HK-2 (cell line): Measurements from ENCODE around the gene GALNT10.
A peak's percentile ranks its signal among the peaks of the same experiment; 100 is the strongest.

Source experiments
- DNase-seq: peaks from one replicate; pipeline ENCODE4 v3.0.0-alpha.2; 2018; ENCODE audit not compliant: unreplicated experiment

Gene GALNT10

DNA sequence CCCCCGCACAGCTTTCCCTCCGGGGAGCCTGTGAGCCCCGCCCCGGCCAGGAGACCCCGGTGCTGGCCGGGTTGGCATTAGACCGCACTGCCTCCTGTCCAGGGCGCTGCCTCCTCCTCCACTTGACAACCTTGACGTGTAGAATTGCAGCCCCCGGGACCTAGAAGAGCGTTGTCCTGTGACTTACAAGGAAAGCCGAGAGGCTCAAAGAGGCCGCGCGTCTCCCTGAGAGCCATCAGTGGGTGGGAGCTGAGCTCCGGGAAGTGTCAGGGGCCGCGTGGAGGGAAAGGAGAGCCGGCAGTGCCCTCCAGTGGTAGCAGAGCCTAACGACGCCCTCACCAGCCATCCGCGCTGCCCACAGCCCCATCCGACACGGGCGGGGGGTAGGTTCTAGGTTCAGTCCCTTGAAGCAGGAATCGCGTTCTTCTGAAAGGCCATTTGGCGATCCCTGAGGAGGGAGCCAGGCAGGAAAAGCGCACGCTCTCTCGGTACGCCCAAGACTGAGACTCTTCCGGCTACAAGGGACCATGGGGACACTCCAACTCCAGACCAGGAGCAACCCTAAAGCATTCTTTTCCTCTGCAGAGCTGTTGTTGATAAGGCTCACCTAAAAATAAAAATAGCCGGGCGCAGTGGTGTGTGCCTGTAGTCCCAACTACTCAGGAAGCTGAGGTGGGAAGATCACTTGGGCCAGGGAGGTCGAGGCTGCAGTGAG is 214.7 kb downstream of the GALNT10 start:
- DNase-seq: peak; percentile 71

DNA sequence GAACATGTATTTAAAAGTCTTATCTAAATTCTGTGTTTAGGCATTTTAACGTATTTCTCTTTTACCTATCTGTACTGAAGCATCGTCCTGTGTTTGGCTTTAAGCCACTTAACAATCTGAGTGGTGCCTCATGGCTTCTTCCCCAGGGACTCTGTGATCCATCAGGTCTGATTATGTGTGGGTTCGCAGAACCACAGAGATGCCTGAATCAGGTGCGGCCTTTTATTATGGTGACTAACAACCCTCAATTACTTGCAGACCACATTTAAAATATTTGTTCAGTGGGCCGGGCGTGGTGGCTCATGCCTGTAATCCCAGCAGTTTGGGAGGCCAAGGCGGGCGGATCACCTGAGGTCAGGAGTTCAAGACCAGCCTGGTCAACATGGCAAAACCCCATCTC is 215.7 kb downstream of the GALNT10 start:
- DNase-seq: no peak

DNA sequence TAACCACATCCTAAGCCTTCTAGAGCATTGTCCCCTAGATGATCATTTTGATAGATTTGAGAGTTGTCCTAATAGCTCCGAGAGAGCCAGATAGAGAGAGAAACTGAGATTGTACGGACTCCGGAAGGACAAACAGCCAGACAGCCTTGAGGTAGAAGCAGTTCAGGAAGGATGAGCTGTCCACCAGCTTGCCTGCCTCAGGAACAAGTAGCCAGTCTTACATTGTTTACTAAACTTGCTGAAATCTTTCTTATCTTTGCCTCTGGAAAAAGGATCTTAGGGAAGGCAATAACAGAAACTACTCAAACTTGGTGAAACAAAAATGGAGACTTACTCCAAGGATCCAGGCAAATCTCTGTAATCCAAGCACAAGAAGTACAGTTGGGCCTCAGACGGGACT is 216.3 kb downstream of the GALNT10 start:
- no peak for DNase-seq

DNA sequence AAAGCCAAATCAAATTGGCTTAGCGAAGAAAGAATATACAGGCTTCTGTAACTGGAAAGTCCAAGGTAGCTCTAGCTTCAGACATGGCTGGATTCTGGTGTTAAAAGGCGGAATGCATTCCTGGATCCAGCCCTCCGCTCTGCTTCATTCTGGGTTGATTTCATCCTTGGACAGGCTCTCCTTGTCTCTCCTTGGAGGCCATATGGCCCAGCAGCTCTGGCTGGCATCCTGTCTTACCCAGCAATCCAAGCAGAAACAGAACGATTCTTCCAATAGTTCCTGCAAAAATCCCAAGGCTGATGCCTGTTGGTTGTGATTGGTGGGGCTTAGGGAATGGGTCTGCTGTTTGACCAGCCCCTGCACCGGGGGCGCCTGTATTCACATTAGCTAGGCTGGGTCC is 218.3 kb downstream of the GALNT10 start:
- no peak for DNase-seq

DNA sequence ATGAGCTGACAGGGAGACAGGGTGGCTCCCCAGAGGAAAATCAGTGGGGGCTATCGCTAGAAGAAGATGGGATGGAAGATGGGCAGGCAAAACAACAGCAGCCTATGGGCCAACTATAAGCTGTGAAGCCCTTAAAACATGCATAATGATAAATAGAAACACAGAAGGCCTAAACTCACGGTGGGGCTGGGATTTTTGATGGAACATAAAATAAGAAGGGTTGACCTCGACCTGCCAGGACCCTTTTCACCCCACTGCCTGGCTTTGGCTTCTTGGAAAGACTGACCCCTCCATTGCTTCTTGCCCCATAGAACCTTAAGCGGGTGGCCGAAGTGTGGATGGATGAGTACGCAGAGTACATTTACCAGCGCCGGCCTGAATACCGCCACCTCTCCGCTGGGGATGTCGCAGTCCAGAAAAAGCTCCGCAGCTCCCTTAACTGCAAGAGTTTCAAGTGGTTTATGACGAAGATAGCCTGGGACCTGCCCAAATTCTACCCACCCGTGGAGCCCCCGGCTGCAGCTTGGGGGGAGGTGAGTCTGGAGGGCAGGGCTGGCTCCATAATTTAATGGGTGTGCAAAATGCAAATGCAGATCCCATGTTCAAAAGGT is 218.8 kb downstream of the GALNT10 start:
- no peak for DNase-seq

DNA sequence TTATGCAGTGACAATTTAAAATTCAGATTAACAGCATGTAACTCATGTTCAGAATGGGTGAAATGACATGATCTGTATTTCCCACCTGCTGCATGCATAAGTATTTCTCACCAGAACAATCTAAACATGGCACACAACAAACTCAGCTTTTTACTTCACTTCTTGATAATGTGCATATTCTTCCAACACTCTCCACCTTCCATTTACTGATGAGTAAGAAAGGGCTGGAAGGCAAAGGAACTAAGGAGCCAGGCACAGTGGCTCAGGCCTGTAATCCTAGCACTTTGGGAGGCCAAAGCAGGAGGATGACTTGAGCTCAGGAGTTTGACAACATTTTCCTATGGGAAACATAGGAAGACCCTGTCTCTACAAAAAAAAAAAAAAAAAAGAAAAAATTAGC is 219.5 kb downstream of the GALNT10 start:
- DNase-seq: no peak

DNA sequence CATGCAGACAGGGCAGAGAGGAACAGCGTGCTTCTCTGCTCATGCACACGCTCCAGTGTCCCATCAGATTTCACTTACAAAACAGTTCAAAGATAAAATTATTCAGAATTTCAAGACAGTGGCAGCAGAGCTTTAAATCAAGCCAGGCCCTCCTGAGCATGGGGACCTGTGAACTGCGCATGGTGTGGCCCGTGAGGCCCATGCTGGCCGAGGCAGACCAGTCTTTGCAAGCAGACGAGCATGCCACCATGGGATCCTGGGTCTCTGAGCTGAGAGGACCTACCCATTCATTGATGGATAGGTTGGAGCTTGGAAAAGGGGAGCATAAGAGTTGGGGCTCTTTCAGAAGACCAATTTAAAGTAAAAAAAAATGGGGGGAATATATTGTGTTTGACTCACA is 220.3 kb downstream of the GALNT10 start:
- DNase-seq: no peak

DNA sequence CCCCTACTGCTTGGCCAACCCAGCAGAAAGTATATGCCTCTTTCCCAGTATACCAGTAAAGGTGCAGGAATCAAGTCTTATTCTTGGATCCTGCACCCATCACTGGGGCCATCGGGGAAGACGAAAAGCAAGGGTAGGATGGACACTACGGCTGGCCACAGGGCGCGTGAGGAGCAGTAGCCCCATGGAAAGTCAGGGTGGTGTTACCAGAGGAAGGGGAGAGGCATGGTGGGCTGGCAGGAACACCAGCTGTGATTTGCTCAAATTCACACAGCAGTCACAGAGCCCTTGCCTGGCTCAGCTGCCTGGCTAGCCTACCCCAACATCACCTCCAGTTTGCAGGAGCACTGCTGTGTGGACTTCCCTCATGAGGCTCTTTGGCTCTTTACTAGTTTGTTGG is 220.8 kb downstream of the GALNT10 start:
- no peak for DNase-seq

DNA sequence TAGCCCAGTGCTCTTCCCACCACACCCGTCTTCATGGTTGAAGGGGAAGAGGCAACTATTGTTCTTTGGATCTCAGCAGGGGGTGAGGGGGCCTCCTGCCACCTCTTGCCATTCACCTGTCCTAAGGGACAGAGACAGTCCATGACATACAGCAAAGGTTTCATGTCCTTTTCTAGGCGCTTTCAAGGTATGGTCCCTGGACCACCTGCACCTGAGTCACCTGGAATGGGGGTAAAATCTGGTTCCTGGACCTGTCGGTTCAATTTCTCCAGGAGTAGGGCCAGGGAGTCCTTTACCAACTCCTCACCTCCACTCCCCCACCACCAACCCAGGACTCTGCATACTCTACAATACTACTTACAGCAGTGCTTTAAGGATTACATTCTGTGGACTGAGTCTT is 221.8 kb downstream of the GALNT10 start:
- no peak for DNase-seq

DNA sequence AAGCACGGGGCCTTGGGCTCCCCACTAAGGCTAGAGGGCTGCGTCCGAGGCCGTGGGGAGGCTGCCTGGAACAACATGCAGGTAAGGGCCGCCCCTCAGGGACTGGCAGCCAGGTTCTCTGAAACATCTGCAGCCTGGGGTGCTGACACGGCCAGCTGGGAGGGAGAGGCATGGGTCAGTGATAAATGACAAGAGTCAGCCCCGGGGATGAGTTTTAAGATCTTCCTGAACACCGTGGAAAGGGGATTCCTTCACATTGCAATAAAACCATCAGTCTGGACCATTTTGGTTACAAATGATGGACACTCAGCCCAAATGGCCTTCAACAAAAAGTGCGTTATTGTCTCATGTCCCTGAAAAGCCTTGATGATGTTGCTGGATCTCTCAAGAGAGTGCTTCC is 222.4 kb downstream of the GALNT10 start:
- DNase-seq: no peak

DNA sequence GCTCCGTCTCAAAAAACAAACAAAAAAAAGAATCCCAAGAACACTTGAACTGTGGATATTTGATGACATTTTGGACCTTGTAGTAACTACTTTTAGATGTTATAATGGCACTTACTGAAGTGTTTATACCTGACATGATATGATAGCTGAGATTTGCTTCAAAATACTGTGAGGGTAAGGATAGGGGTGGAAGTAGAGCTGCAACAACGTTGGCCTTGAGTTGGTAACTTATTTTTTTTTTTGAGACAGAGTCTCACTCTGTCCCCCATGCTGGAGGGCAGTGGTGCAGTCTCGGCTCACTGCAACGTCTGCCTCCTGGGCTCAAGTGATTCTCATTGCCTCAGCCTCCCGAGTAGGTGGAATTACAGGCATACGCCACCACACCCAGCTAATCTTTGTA is 224.6 kb downstream of the GALNT10 start:
- no peak for DNase-seq

DNA sequence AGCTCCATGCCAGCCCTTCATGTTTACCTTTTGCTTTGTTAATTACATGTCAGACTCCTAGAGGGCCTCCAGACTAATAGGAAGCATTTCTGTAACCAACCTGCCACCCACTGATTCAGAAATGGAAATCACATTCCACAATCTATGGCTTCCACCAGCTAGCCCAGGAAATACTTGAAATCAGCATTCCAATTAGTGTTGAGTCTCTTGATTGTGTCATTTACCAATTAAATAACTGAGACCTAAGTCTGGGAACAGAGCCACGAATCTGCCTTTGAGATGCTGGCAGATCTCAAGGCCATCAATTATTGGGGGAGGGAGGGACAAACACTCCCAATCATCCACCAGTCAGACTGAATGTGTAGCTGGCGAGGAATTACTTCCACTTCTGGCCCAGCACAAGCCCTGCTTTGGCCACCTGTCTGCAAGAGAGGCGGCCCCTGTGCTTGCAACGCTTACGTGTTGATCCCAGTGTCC is 227.8 kb downstream of the GALNT10 start:
- no peak for DNase-seq

DNA sequence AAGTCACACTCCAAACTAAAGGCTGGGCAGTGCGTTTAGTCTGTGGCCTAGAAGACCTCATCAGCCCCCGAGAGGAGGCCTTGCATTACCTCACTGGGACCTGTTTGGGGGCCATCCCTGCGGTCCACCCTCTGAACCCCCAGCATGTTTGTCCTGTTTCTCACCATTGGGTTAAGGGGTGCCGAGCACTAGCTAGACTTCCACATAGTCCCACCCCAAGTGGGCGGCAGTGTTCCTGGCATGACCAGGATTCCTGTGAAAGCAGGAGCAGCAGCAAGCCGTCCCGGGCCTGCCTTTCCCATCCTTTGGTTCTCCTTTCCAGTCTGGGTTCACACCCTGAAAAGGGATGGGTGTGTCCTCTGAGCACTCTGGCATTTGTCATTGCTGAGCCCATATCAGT is 228.7 kb downstream of the GALNT10 start:
- no peak for DNase-seq

DNA sequence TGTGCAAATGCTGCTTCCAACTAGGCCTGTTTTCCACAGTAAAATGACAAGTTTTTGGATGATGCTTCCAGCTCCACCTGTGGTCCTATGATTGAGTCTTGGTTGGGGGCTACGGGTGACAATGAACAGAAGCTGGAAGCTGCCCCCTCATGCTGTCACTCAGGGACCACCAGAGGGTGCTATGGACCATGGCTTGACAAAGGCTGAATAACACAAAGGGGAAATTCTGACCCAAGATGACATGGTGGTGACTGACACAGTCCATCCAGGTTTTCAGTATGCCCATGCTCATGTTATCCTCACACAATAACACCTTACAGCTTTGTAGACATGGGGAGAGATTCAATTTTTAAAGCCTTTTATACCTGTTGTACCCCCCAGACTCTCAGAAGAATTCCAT is 231.3 kb downstream of the GALNT10 start:
- no peak for DNase-seq

DNA sequence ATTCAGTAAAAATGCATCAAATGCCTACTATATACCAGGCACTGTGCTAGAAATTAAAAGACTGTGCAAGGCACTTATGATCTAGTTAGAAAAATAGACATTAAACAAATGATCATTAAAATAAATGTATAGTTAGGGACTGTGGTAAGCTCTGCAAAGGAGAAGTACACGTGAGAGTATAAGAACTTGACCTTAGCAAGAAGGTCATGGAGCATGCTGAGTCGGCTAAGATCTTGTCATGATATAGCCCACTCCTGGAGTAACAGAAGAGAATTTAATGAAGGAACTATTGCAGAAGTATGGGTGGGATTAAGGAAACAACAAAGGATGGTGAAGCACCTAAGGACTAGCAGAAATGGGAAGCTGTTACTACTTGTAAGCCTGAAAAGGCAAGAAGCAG is 231.8 kb downstream of the GALNT10 start:
- no peak for DNase-seq

DNA sequence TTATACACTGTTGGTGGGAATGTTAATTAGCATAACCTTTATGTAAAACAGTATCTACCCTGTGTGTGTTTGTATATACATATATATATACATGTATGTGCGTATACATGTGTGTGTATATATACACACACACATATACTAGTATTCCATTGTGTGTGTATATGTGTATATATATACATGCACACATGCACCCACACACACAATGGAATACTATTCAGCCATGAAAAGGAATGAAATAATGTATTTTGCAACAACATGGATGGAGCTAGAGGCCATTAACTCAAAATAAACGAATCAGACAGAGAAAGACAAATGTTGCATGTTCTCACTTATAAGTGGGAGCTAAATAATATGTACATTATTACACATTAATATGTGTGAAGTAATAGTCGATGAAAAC is 237.7 kb downstream of the GALNT10 start:
- DNase-seq: no peak

DNA sequence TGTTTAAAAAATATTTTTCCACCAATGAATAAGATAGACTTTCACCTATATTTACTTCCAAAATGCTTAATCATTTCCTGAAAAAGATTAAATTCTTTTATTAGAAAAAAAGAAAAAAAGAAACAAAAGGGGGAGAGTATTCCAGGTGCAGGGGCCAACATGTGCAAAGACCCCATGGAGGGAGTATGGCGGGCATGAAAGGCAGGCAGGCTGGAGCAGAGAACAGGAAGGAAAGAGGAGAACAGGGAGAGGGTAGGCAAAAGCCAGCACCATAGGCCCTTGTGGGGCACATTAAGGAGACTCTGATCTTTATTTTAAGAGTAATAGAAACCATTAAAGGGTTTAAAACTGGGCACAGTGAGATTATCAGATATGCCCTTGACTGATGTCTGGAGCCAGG is 238.8 kb downstream of the GALNT10 start:
- no peak for DNase-seq

DNA sequence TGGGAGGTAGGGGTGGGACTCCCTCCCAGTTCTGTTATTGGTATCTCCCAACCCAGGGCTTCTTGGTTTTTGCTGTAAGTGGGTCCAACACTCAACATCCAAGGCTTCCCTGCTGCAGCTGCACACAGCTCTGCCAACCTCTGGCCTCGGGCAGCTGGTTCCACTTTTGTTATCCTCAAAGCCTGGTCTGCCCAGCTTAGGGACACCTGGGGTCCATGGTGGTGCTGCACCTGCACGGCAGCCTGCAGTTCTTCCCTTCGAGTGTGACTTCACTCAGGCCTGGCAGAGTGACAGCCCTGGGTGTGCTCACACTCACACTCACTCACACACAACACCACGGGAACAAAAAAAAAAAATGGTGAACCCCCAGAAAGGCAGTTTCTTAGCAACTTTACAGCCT is 239.9 kb downstream of the GALNT10 start:
- no peak for DNase-seq

DNA sequence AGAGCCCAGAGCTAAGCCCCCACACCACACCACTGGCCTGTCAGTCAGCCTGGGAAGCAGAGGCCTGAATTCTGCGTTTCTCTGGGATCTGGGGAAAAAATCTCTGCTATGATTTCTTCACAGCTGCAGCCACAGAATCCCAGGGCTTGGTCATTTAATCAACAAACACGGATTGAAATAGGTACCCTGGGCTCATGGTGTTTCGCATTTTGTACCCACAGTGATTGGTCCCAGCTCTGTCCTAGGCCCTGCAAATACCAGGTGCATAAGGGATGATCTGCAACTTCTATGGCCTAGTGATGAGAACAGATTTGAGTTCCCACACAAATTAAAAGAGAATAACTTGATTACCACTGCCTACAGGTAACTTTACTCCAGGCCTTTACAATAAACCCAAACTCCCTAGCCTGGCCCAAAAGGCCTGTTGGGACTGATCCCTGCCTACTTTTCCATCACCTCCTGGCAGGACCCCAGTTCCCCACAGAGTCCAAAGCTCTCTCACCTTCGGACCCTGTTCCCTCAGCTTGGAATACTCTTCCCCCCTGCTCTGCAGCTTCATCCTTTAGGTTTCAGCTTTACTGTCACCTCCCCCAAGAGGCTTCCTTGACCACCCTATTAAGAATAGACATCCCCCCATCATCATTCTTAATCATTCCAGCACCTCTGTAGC is 240.6 kb downstream of the GALNT10 start:
- DNase-seq: no peak

DNA sequence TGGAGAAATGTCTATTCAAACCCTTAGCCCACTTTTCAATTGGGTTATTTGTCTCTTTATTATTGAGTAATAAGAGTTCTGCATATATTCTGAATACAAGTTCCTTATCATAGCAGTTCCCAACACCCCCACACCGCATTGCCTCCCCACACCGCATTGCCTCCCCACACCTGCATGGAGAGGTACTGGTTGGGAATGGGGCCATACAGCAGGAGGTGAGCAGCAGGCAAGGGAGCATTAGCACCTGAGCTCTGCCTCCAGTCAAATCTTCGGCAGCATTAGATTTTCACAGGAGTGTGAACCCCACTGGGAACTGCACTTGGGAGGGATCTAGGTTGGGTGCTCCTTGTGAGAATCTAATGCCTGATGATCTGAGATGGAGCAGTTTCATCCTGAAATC is 244.7 kb downstream of the GALNT10 start:
- DNase-seq: no peak

DNA sequence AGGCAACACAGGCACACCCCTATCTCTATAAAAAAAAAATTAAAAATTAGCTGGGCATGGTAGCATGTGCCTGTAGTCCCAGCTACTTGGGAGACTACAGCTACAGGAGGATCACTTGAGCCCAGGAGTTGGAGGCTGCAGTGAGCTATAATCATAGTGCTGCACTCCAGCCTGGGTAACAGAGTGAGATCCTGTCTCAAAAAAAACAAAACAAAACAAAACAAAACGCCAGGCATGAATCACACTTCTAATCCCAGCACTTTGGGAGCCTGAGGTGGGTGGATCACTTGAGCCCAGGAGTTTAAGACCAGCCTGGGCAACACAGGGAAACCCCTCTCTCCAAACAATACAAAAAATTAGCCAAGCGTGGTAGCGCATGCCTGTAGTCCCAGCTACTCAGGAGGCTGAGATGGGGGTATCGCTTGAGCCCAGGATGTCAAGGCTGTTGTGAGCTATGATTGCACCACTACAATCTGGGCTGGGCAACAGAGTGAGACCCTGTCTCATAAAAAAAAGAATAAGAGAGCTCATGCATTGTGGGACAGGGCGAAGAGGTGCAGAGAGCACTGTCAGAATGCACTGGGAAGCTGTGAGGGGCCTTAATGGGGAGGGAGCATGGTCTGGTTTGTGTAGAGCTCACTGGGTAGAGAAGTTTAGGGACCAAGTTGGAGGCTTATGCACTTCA is 246.9 kb downstream of the GALNT10 start:
- no peak for DNase-seq

DNA sequence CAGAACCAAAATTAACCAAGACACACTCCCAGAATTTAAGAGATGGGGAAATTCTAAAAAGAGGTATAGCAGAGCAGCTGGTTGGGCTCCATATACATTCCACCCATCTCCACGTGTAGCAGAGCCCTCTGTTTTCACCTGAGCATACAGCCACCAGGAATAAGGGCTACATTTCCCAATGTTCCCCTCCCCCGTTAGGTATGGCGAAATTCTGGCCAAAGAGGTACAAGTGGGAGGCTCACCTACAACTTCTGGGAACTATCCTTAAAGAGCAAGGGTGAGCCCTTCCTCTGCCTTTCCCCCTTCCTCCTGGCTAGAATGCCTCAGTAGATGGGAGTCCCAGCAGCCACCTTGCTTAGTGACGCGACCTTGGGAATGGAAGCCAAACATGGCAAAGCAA is 250.0 kb downstream of the GALNT10 start:
- no peak for DNase-seq

DNA sequence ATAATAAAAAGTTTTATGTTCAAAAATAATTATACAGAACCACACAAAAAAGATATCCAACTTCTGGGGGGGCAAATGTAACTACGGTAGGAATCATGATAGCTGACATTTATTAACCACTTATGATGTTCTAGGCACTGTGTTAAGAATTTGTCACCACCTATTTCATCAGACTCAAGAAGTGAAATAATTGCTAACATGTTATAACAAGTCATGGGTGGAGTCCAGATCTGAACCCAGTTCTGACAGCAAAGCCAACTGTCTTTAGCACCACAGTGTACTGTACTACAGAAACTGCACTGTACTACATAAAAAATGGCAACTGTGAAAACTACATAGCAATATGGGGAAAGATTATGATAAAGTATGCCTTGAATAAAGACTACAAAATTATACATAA is 252.3 kb downstream of the GALNT10 start:
- no peak for DNase-seq
